GM18909 (cell line): ENCODE results near the gene DDX60.
"Not testable (repeated sequence)": the region's sequence is repeated elsewhere in the genome, so short reads cannot be mapped to it uniquely, and the experiment has no call there.

ENCODE experiments used
- ATAC-seq: cut with Tn5 transposase; IDR thresholded peaks from one replicate; pipeline ENCODE4 v1.9.1; 2021; ENCODE audit warnings: mild to moderate bottlenecking; ENCODE audit not compliant: unreplicated experiment, poor library complexity

The DDX60 gene

DNA sequence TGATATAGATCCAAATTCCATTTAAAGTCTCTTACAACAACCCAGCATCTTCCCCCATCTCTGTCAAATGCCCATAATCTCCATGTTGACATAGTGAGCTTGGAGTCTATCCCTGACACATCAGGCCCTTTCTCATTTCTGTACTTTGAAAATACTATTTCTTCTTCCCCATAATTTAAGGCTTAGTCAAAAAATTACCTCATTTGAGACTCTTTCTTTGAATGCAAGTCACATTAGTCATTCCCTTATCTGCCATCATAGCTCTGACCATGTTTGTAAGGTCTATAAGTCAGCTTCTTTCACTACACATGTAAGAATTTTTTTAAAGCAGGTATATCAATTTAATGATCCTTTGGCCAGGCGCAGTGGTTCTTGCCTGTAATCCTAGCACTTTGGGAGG, 99.9 kb downstream of the DDX60 start:
- ATAC-seq: no peak

- not testable (repeated sequence) for ATAC-seq
Measured at GRCh38 chr4:168213511-168213910, 105.0 kb downstream of the DDX60 start.

- ATAC-seq: no peak
Measured at GRCh38 chr4:168212656-168213055, 105.9 kb downstream of the DDX60 start.

DNA sequence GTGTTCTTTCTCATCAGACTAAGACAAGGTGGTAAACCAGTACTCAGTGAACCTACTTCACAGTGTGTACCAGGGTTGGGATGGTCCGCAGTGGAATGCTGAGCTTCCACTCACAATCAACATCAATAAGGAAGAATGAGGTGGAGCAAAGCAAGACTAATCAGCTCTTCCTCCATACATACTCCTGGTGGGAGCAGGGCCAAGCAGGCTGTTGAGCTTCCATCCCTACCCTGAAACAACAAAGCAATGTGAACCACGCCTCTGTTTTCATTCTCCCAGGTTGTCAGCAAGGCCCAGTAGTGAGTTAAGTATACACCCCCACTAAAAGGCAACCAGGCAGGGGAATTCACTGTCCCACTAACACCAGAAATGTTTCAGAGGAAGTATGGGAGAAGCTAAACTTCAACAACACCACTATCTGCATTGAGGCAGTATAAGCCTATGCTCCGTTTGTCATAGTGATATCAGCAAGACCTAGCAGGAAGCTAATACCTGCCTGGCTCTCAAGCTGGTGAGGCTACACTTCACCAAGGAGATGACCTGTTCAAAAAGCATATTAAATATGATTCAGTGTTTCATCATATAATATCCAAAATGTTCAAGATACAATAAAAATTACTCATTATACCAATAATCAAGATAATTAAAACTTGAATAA, 109.5 kb downstream of the DDX60 start:
- ATAC-seq: no peak

GRCh38 chr4:168203233-168203911, 115.2 kb downstream of the DDX60 start:
- ATAC-seq: no peak

GRCh38 chr4:168200685-168201084, 117.9 kb downstream of the DDX60 start:
- no peak for ATAC-seq

DNA sequence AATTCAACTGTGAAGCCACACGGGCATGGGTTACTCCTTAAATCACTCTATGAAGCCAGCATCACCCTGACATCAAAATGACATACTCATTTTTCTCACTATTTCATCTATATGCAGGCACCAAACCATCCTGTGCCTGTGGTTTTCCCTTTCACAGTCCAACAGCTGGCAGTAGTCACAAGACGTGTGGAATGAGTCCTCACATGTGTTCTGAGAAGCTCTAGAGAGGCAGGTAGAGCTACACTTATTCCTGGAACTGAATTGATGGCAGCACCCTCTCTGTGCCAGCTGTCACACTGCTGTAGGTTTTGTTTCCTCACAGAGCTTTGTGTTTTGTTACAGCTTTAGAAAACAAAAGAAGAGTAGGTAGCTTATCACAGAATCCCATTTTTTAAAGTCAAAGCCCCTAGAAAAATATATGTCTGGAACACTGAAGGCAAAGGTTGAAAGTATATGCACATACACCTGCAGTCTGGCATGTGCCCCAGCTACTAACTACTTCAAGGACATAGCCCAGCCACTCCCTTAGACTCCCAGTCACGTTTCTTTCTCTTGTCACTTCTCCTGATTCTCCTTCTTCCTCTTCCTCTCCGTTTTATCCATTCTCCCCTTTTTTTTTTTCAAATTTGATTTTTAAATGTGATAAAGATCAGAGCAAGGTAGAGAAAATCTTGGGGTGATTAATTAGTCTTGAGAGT, 119.1 kb downstream of the DDX60 start:
- ATAC-seq: peak; percentile 61

GRCh38 chr4:168197926-168198325, 120.6 kb downstream of the DDX60 start:
- ATAC-seq: no peak

DNA sequence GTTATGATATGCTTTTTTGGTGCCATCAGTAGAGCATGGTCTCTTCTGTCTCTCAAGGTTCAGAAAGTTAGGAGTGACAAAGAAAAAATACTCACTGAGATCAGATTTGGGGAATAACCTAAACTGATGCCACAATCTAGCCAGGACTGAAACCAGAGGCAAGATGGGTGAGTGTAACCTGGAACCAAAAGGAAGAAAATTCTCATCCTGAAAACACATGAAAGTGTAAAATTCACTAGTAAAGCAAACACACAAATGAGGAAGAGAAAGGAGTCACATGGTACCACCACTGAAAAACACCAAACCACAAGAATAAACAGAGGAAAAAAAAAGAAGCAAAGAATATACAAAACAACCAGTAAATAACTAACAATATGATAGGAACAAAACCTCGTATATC, 129.8 kb downstream of the DDX60 start:
- peak; percentile 54 for ATAC-seq

- no peak for ATAC-seq
Measured at GRCh38 chr4:168183717-168184571, 134.6 kb downstream of the DDX60 start.

DNA sequence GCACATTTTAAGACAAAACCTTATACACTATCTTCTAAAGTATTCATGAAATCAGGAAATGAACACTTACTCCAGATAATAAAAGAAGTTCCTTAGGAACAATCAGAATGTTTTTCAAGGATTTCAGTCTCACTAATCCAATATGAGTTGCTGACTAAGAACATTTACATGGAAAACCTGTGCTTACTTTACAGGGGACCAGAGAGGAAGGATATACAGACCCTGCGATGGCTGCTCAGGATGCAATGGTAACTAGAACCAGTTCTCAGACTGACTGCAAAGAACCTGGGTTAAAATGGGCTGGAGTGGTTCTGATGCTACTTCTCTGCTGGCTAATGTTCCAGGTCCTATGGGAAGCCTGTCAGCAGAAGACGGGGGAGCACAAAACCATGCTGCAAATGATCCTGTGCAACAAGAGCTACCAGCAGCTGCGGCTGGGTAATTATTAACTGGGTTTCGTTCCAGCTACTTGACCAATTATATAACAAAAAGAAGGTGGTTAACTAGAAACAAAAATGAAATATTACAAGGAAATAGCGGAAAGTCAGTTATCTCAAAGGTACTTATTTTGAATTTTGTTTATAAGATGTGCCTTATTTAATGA, 140.9 kb downstream of the DDX60 start:
- ATAC-seq: no peak

GRCh38 chr4:168174308-168174707, 144.2 kb downstream of the DDX60 start:
- no peak for ATAC-seq

- peak; percentile 59 for ATAC-seq
Measured at GRCh38 chr4:168167714-168168284, 150.8 kb downstream of the DDX60 start.
